BE2C (cell line): Measurements from ENCODE around the gene PLCB4.
A peak's percentile ranks its signal among the peaks of the same experiment; 100 is the strongest.

Source experiments
- DNase-seq: peaks from one replicate; pipeline ENCODE4 v3.0.0-alpha.2; 2020
- H3K27me3 ChIP-seq: fragments of 250-450 bp; sonication (Bioruptor Pico); 2 replicates; pipeline ENCODE4 v1.5.1; 2020; ENCODE audit warnings: mild to moderate bottlenecking
- H3K36me3 ChIP-seq: fragments of 250-450 bp; sonication (Bioruptor Pico); 2 replicates; pipeline ENCODE4 v1.5.1; 2020; ENCODE audit warnings: mild to moderate bottlenecking
- H3K4me1 ChIP-seq: fragments of 250-450 bp; sonication (Bioruptor Pico); 2 replicates; pipeline ENCODE4 v1.5.1; 2020
- H3K4me3 ChIP-seq: 2 replicates; pipeline ENCODE4 v1.5.1; 2011; ENCODE audit warnings: low read depth, low read length
- H3K9me3 ChIP-seq: fragments of 250-450 bp; sonication (Bioruptor Pico); 2 replicates; pipeline ENCODE4 v1.5.1; 2020
- TF ChIP-seq, protein P1 (sequence below): IDR thresholded peaks from 2 replicates; pipeline ENCODE4 v1.5.1; 2012; ENCODE audit warnings: mild to moderate bottlenecking, low read depth, low read length

Gene PLCB4

DNA sequence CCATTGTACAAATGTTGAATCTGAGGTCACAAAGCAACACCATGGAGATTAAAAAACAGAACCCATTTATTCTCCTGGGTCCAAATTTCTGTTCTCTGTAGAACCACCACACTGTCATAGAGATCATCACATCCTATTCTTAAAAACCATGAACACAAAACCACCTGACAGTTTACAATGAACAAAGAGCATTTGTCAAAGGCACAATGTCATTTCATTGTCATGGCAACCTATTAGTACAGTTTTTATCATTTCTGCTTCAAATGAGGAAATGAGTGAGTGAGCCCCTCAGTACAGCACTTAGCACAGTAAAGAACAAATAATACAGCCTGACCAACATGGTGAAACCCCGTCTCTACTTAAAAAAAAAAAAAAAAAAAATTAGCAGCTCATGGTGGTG lies 422.4 kb downstream of the PLCB4 start:
- TF ChIP-seq, protein P1, sequence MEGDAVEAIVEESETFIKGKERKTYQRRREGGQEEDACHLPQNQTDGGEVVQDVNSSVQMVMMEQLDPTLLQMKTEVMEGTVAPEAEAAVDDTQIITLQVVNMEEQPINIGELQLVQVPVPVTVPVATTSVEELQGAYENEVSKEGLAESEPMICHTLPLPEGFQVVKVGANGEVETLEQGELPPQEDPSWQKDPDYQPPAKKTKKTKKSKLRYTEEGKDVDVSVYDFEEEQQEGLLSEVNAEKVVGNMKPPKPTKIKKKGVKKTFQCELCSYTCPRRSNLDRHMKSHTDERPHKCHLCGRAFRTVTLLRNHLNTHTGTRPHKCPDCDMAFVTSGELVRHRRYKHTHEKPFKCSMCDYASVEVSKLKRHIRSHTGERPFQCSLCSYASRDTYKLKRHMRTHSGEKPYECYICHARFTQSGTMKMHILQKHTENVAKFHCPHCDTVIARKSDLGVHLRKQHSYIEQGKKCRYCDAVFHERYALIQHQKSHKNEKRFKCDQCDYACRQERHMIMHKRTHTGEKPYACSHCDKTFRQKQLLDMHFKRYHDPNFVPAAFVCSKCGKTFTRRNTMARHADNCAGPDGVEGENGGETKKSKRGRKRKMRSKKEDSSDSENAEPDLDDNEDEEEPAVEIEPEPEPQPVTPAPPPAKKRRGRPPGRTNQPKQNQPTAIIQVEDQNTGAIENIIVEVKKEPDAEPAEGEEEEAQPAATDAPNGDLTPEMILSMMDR, result no peak
- Histone ChIP-seq H3K4me1 (no peaks in the 10 kb centered on the region; the same call in 1 of the 2 replicates), H3K4me3 (no peak overlapping the region), H3K9me3 (no peaks in the 10 kb centered on the region), H3K36me3 (no peaks in the 10 kb centered on the region), H3K27me3 (no peaks in the 10 kb centered on the region)
- DNase-seq, result no peak

DNA sequence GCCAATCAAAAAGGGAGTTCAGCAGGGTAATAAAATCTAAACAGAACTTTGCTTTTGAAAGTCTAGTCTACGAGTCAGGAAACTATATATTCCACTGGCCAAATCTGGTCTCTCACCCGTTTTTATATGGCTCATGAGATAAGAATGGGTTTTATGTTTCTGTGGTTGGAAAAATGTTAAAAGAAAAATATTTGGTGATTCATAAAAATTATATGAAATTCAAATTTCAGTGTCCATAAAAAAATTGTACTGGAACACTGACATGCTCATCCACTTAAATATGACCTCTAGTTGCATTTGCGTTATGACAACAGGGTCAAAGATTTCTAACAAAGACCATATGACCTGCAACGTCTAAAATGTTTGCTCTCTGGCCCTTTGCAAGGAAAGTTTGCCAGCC lies 423.2 kb downstream of the PLCB4 start:
- Histone ChIP-seq H3K9me3 (no peaks in the 10 kb centered on the region), H3K4me1 (no peaks in the 10 kb centered on the region; the same call in 1 of the 2 replicates), H3K4me3 (no peak overlapping the region), H3K27me3 (no peaks in the 10 kb centered on the region), H3K36me3 (no peaks in the 10 kb centered on the region)
- TF ChIP-seq, protein P1, result no peak
- no peak for DNase-seq

DNA sequence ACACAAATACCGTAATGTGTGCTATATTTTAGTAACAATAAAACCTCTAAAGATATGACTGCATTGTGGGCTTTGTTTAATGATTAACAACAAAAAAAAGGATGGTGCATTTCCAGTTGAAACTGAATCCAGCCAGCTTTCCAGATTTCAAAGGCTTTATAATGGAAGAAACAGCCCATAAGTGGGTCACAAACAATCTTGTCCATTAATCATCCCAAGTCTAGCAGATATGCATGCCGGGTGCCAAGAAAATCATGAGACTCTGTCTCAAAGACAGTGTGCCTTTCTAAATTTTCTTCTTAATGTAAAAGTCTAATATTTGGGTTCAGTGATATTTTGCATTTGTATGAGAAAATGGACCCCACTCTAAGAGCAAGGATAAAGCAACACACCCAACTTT lies 424.9 kb downstream of the PLCB4 start:
- Histone ChIP-seq H3K36me3 (no peaks in the 10 kb centered on the region), H3K4me3 (no peak overlapping the region), H3K4me1 (no peaks in the 10 kb centered on the region; the same call in 1 of the 2 replicates), H3K9me3 (no peaks in the 10 kb centered on the region), H3K27me3 (no peaks in the 10 kb centered on the region)
- TF ChIP-seq, protein P1, result no peak
- DNase-seq, result no peak

GRCh38 chr20:9495701-9496100 lies 426.8 kb downstream of the PLCB4 start:
- DNase-seq, result peak; percentile 34
- Histone ChIP-seq H3K36me3 (no peaks in the 10 kb centered on the region), H3K9me3 (no peaks in the 10 kb centered on the region), H3K4me3 (no peak overlapping the region), H3K27me3 (no peaks in the 10 kb centered on the region), H3K4me1 (no peaks in the 10 kb centered on the region; the same call in 1 of the 2 replicates)
- TF ChIP-seq, protein P1, result no peak

DNA sequence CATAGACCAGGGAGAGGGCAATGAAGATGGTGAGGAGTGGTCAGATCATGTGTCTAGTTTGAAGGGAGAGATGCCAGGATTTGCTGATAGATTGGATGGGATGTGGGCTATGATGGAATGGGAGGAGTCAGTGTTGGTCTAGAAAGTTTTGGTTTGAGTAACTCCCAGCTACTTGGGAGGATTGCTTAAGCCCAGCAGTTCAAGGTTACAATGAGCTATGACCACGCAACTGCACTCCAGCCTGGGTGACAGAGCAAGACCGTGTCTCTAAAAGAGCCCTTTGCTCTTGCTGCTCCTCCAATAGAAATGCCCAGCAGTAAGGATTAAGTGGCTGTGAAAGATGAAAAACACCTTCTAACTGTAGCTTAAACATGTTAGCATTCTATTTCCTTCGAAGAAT lies 427.3 kb downstream of the PLCB4 start:
- Histone ChIP-seq H3K9me3 (no peaks in the 10 kb centered on the region), H3K4me1 (no peaks in the 10 kb centered on the region; the same call in 1 of the 2 replicates), H3K4me3 (no peak overlapping the region), H3K36me3 (no peaks in the 10 kb centered on the region), H3K27me3 (no peaks in the 10 kb centered on the region)
- DNase-seq, result no peak
- TF ChIP-seq, protein P1, result no peak

DNA sequence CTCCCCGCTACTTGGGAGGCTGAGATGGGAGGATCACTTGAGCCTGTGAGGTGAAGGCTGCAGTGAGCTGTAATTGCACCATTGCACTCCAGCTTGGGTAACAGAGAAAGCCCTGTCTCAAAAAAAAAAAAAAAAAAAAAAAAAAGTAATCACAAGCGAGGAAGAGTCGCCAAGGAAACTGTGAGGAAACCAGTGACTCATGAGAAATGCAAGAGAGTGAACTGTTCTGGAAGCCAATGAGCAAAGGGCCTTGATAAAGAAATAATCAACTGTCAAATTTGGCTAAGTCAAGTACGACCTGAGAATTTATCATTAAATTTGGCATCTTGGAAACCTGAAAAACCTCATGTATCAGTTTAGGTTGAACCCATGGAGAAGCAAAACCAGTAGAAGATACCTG lies 429.4 kb downstream of the PLCB4 start:
- no peak for DNase-seq
- TF ChIP-seq, protein P1, result no peak
- H3K4me1 ChIP-seq, result no peaks in the 10 kb centered on the region
- H3K4me3 ChIP-seq, result no peak overlapping the region
- no peaks in the 10 kb centered on the region for H3K9me3 ChIP-seq
- H3K27me3 ChIP-seq, result no peaks in the 10 kb centered on the region
- H3K36me3 ChIP-seq, result no peaks in the 10 kb centered on the region
